Gastrocnemius medialis (tissue), 4 donors: Measurements from ENCODE around the gene TXNRD2. TPM values are rescaled to one million over a fixed set of nuclear protein-coding genes. Genes with fewer than 3 reads are reported as not detected.

Experiments used
- ATAC-seq, 2 donors: fragments of 150-250 bp; one replicate each; pipeline ENCODE4 v1.9.1; 2016
- DNase-seq, 2 donors: peaks; one replicate each; pipeline ENCODE4 v3.0.0-alpha.2; 2019
- H3K27ac ChIP-seq, 4 donors: fragments of 200-600 bp; sonication (generic); 1 replicate in 1 of 4; 2 replicates in 3 of 4; pipeline ENCODE4 v1.5.1; 2016 to 2018; ENCODE audit warnings: mild to moderate bottlenecking in 2 of 4, moderate library complexity in 1 of 4
- H3K27me3 ChIP-seq, 3 donors: fragments of 200-600 bp; sonication (generic) in 2 of 3; 1 replicate in 1 of 3; 2 replicates in 2 of 3; pipeline versions ENCODE4 v1.5.1 to v1.6.0; 2016 to 2019; ENCODE audit warnings: mild to moderate bottlenecking in 1 of 3, moderate library complexity in 1 of 3
- H3K36me3 ChIP-seq, 2 donors: fragments of 200-600 bp; sonication (generic) in 1 of 2; one replicate each; pipeline ENCODE4 v1.5.1; 2017 to 2018
- H3K4me1 ChIP-seq, 2 donors: fragments of 200-600 bp; sonication (generic) in 1 of 2; one replicate each; pipeline ENCODE4 v1.5.1; 2016 to 2017; ENCODE audit warnings: mild to moderate bottlenecking in 2 of 2
- H3K4me3 ChIP-seq, 4 donors: fragments of 200-600 bp; sonication (generic) in 3 of 4; 1 replicate in 1 of 4; 2 replicates in 3 of 4; pipeline ENCODE4 v1.5.1; 2016 to 2019; ENCODE audit warnings: mild to moderate bottlenecking in 2 of 4
- H3K9me3 ChIP-seq, 3 donors: fragments of 200-600 bp; sonication (generic) in 2 of 3; 1 replicate in 1 of 3; 2 replicates in 2 of 3; pipeline ENCODE4 v1.5.1; 2016 to 2019
- POLR2A ChIP-seq, 2 donors: fragments of 450-650 bp; IDR thresholded peaks; one replicate each; pipeline ENCODE4 v1.6.1; 2017; ENCODE audit warnings: antibody characterized with exemption in 2 of 2, mild to moderate bottlenecking in 2 of 2, moderate library complexity in 2 of 2
- in situ Hi-C, 4 donors: fragments of 200-750 bp; cut with MboI; loops; one replicate each; pipeline versions ENCODE4 v1.15.0 to v1.8.0; 2017; ENCODE audit warnings: low sequenced_read_pairs in 4 of 4
- intact Hi-C: fragments of 100-400 bp; cut with DNase I; formaldehyde crosslinking; loops from one replicate; pipeline ENCODE4 v1.15.1; 2023; ENCODE audit warnings: low total_unique reads
- total RNA-seq, 4 donors: library from RNA; depleted of rRNA; stranded (reverse); fragments of >200 nt; gene quantifications; one replicate each; pipeline versions ENCODE4 v1.1.0 to v1.2.3, GENCODE V29; 2016
- TF ChIP-seq, protein P1 (sequence below), 5 experiments: fragments of 450-650 bp in 3 of 5; fragments of 200-600 bp in 2 of 5; sonication (generic) in 2 of 5; IDR thresholded peaks in 4 of 5; conservative IDR thresholded peaks in 1 of 5; 1 replicate in 4 of 5; 2 replicates in 1 of 5; pipeline ENCODE4 v1.5.1; 2016 to 2019; ENCODE audit warnings: antibody characterized with exemption in 5 of 5, mild to moderate bottlenecking in 3 of 5, moderate library complexity in 3 of 5

The TXNRD2 gene
- total RNA-seq, 4 donors from 2014 or later, result 9.0 to 18.0 (median 14.4) TPM

DNA sequence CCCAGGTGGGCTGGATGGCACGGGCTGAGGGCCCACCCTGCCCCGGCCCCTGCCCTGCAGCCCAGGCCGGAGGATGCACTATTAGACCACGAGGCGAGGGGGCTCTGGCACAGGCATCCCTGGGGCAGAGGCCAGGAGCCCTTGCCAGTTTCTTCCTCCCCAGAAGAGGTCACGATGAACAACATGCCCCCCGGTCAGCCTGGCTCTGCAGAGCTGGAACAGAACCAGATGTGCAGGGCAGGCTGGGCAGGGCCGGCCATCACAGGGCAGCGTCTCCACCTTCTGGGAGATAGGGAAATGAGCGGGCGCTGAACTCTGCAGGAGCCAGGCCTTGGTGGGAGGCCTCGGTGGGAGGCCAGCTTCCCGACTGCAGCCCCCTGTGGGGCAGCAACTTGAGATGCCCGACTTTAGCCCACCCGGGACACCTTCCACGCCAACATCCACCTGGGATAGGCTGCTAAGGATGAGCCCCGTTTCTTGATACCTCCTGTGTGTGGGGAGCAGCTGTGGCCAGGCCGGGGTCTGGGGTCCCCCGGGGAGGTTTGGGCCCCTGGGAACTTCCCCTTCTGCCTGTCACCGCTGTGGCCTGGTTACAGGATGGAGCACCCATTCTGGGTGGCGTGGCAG, 65.2 kb downstream of the TXNRD2 start:
- Histone ChIP-seq H3K36me3 (no peaks in the 10 kb centered on the region), H3K4me1 (no peaks in the 10 kb centered on the region), H3K4me3 (no peak overlapping the region), H3K27ac (no peak overlapping the region), H3K27me3 (no peaks in the 10 kb centered on the region), H3K9me3 (no peaks in the 10 kb centered on the region)
- in situ Hi-C loops (no loop called here), intact Hi-C loops (no loop called here)
- ATAC-seq (no peak), DNase-seq (peak in 1 of 2 donors; percentile 6)
- TF ChIP-seq, protein P1, sequence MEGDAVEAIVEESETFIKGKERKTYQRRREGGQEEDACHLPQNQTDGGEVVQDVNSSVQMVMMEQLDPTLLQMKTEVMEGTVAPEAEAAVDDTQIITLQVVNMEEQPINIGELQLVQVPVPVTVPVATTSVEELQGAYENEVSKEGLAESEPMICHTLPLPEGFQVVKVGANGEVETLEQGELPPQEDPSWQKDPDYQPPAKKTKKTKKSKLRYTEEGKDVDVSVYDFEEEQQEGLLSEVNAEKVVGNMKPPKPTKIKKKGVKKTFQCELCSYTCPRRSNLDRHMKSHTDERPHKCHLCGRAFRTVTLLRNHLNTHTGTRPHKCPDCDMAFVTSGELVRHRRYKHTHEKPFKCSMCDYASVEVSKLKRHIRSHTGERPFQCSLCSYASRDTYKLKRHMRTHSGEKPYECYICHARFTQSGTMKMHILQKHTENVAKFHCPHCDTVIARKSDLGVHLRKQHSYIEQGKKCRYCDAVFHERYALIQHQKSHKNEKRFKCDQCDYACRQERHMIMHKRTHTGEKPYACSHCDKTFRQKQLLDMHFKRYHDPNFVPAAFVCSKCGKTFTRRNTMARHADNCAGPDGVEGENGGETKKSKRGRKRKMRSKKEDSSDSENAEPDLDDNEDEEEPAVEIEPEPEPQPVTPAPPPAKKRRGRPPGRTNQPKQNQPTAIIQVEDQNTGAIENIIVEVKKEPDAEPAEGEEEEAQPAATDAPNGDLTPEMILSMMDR (IDR thresholded peaks at IDR 0.05 in 4 of 5, conservative IDR thresholded peaks at IDR 0.05 in 1 of 5), result no peak
- TF ChIP-seq POLR2A (IDR thresholded peaks at IDR 0.05), result no peak

DNA sequence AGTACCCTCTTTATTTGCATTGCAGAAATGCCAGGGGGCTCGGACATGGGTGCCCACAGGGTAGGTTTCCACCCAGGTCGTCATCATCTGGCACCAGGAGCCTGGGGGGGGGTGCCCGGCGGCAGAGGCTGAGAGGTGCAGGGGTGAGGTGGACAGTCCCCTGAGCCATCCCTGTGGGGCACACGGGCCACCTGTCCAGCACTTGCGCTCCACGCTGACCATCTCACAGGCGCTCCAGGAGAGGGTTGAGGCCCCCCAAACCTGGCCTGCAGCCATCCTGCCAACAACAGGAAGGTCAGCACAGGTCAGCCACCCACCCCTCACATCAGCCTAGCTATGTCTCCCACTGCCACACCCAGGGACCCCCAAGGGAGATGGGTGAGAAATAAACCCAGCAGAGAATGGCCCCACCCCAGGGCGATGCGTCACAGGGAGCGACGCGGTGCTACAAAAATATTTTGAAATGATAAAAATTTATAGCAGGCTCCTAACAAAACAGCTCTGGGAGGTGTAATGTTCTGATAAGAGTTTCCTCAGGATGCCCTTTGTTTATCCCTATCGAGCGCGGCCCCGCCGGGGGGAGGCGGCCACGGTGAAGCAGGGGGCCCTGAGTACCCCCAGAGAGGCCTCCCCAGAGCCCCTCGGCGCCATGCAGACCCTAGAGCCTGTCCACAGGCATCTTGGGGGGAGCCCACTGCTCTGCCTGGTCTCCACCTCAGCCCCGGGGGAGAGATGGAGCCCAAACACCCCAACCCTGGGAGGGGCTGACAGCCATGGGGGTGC, 65.9 kb downstream of the TXNRD2 start:
- H3K36me3 ChIP-seq, result no peaks in the 10 kb centered on the region
- H3K4me1 ChIP-seq, result no peaks in the 10 kb centered on the region
- in situ Hi-C loops, result no loop called here
- H3K27me3 ChIP-seq, result no peaks in the 10 kb centered on the region
- no peak overlapping the region for H3K4me3 ChIP-seq
- H3K9me3 ChIP-seq, result no peaks in the 10 kb centered on the region
- ATAC-seq, result no peak
- TF ChIP-seq POLR2A (IDR thresholded peaks at IDR 0.05), result no peak
- TF ChIP-seq, protein P1 (IDR thresholded peaks at IDR 0.05 in 4 of 5, conservative IDR thresholded peaks at IDR 0.05 in 1 of 5), result no peak
- peak in 1 of 2 donors; percentile 10 for DNase-seq
- no peak overlapping the region for H3K27ac ChIP-seq
- intact Hi-C loops, result no loop called here

DNA sequence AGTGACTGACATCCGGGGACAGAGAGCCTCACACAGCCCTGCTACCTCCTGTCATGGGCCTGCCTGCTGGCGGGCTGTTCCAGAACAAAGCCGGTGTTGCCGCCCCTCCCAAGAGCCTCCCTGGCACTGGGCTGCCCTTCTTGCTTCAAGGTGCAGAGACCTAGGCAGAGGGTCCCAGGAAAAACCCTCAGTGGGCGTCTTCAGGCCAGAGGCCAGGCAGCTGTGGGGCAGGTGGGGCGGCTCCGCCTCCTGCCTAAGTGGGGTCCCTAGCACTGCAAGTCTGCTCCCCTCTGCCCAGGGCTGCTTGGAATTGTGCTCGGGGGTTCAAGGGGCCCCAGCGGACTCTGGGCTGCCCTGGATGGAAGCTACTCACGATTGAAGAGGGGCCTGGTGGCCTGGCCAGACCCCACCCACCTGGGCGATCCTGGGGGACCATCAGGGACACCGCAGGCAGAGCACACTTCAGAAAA, 66.5 kb downstream of the TXNRD2 start:
- Histone ChIP-seq H3K27ac (no peak overlapping the region), H3K27me3 (no peaks in the 10 kb centered on the region), H3K4me1 (no peaks in the 10 kb centered on the region), H3K4me3 (no peak overlapping the region), H3K36me3 (no peaks in the 10 kb centered on the region), H3K9me3 (no peaks in the 10 kb centered on the region)
- no peak for ATAC-seq
- DNase-seq, result peak in 1 of 2 donors; percentile 4
- in situ Hi-C loops, result no loop called here
- no peak for TF ChIP-seq POLR2A (IDR thresholded peaks at IDR 0.05)
- TF ChIP-seq, protein P1 (IDR thresholded peaks at IDR 0.05 in 4 of 5, conservative IDR thresholded peaks at IDR 0.05 in 1 of 5), result no peak
- intact Hi-C loops, result no loop called here

DNA sequence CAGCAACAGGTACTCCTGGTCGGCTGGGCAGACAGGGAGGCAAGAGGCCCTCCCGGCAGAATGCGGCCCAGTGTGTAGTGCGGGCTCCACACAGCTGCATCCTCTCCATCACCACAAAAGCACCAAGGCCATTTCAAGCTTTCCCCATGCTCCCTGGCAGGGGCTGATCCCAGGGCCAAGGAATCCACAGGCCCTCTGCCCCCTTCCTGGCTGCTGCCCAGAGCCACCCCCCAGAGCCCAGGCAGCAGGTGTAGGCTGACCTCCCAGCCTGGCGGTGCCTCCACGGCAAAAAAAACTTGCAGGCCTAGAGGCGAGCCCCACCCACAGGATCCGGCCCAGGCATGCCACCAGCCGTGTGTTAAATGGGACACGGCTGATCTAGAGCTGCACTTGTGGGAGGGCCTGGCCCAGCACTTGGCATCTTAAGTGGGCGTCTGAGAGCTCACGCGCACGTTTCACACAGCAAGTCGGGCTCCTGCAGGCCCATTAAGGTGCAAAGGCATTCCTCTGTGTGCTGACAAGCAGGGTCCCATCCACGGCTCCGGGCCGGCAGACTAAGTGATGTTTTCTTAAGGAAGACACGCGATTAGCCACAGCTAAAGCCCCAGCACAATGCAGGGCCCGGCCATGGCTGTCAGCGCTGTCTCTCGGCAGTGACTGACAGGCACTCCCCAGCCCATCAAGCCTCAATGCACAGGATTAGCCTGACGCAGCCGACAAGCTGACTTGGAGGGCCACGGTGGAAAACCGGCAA, 67.1 kb downstream of the TXNRD2 start:
- intact Hi-C loops, result no loop called here
- in situ Hi-C loops, result no loop called here
- H3K4me1 ChIP-seq, result no peaks in the 10 kb centered on the region
- no peak for TF ChIP-seq POLR2A (IDR thresholded peaks at IDR 0.05)
- TF ChIP-seq, protein P1 (IDR thresholded peaks at IDR 0.05 in 4 of 5, conservative IDR thresholded peaks at IDR 0.05 in 1 of 5), result no peak
- ATAC-seq, result no peak
- no peak overlapping the region for H3K27ac ChIP-seq
- H3K27me3 ChIP-seq, result no peaks in the 10 kb centered on the region
- peak in 1 of 2 donors; percentile 8 for DNase-seq
- no peaks in the 10 kb centered on the region for H3K36me3 ChIP-seq
- no peaks in the 10 kb centered on the region for H3K9me3 ChIP-seq
- no peak overlapping the region for H3K4me3 ChIP-seq
